Small intestine (tissue), 7 donors: ENCODE data around the gene ZNF319. TPM values are rescaled to one million over a fixed set of nuclear protein-coding genes. Genes with fewer than 3 reads are reported as not detected.

Experiments used
- DNase-seq, 2 donors: peaks; one replicate each; pipeline versions ENCODE4 v3.0.0 to v3.0.0-alpha.2; 2013
- FAIRE-seq: peaks from 2 replicates; lab custom pipeline; 2012; peaks lifted over from hg19 to GRCh38; lab: Jason Lieb, UNC
- H3K27ac ChIP-seq, 3 donors: one replicate each; pipeline ENCODE4 v1.5.1; 2013; ENCODE audit warnings: low read length in 2 of 3, mild to moderate bottlenecking in 2 of 3, control low read depth in 1 of 3, inconsistent platforms in 1 of 3, low read depth in 1 of 3, moderate library complexity in 1 of 3
- H3K27me3 ChIP-seq, 3 donors: one replicate each; pipeline ENCODE4 v1.6.1; 2013; ENCODE audit warnings: low read length in 3 of 3, inconsistent platforms in 1 of 3; ENCODE audit not compliant: control insufficient read depth in 3 of 3, insufficient read depth in 3 of 3
- H3K36me3 ChIP-seq, 3 donors: one replicate each; pipeline ENCODE4 v1.6.1; 2013; ENCODE audit warnings: low read length in 3 of 3, inconsistent platforms in 1 of 3, low read depth in 1 of 3, mild to moderate bottlenecking in 1 of 3, moderate library complexity in 1 of 3; ENCODE audit not compliant: control insufficient read depth in 3 of 3, insufficient read depth in 2 of 3
- H3K4me1 ChIP-seq, 3 donors: one replicate each; pipeline ENCODE4 v1.6.1; 2013; ENCODE audit warnings: low read length in 2 of 3, inconsistent platforms in 1 of 3, low read depth in 1 of 3, mild to moderate bottlenecking in 1 of 3, moderate library complexity in 1 of 3; ENCODE audit not compliant: control insufficient read depth in 3 of 3, insufficient read depth in 2 of 3
- H3K4me3 ChIP-seq, 3 donors: one replicate each; pipeline ENCODE4 v1.5.1; 2013; ENCODE audit warnings: low read length in 3 of 3, control low read depth in 1 of 3, inconsistent platforms in 1 of 3, low read depth in 1 of 3, mild to moderate bottlenecking in 1 of 3, moderate library complexity in 1 of 3
- H3K9me3 ChIP-seq, 2 donors: one replicate each; pipeline ENCODE4 v1.6.1; 2013; ENCODE audit warnings: low read depth in 1 of 2, low read length in 1 of 2; ENCODE audit not compliant: control insufficient read depth in 2 of 2, insufficient read depth in 1 of 2
- WGBS, 3 donors: extraction: QIAGEN DNeasy Blood & Tissue Kit; methylation state at CpG; one replicate each; pipeline ENCODE4 v1.1.7; 2013; 5-methylcytosine and 5-hydroxymethylcytosine counted together
- polyA plus RNA-seq, 4 donors: library from polyadenylated mRNA; stranded (reverse) in 3 of 4; unstranded in 1 of 4; fragments of 200-250 nt in 3 of 4; fragments of 120-200 nt in 1 of 4; gene quantifications; one replicate each; pipeline versions ENCODE4 v1.2.1 to v1.2.3, GENCODE V29; 2013
- donor health status: healthy with polysubstance abuse.
- donor health status: control.
- donor health status: control.
- donor health status: Bipolar disorder and iron deficiency.
- donor health status: healthy.

The ZNF319 gene
- polyA plus RNA-seq, 4 donors = 2.2 to 5.6 (median 3.2) TPM

- DNase-seq (peak in 1 of 2 donors; percentile 62), FAIRE-seq (no peak)
- peaks cover 0 to 34% (median 0%) of the 10 kb centered on the region in 3 donors for H3K36me3 ChIP-seq
- H3K4me3 ChIP-seq = peak overlapping the region; percentile 62 to 93 (median 80)
- H3K4me1 ChIP-seq = peaks cover 14 to 56% (median 15%) of the 10 kb centered on the region in 3 donors
- H3K9me3 ChIP-seq = no peaks in the 10 kb centered on the region
- no peaks in the 10 kb centered on the region for H3K27me3 ChIP-seq
- 0 to 1% (median 1%) methylated on average over 28 to 38 of the region's 38 CpGs for whole genome bisulfite sequencing, 3 donors
- peak overlapping the region; percentile 87 to 96 (median 93) for H3K27ac ChIP-seq
Observed at GRCh38 chr16:58026705-58027160, 26.3 kb upstream of the ZNF319 start.

GRCh38 chr16:58026139-58026704, 25.8 kb upstream of the ZNF319 start:
- no peaks in the 10 kb centered on the region for H3K27me3 ChIP-seq
- peak; percentile 48 to 75 for DNase-seq
- H3K9me3 ChIP-seq = no peaks in the 10 kb centered on the region
- H3K36me3 ChIP-seq = peaks cover 0 to 30% (median 0%) of the 10 kb centered on the region in 3 donors
- 0 to 1% (median 0%) methylated on average over 48 to 65 of the region's 65 CpGs for WGBS, 3 donors
- no peak for FAIRE-seq
- H3K27ac ChIP-seq = peak overlapping the region; percentile 87 to 96 (median 93)
- peak overlapping the region; percentile 62 to 93 (median 80) for H3K4me3 ChIP-seq
- peaks cover 12 to 56% (median 15%) of the 10 kb centered on the region in 3 donors for H3K4me1 ChIP-seq

DNA sequence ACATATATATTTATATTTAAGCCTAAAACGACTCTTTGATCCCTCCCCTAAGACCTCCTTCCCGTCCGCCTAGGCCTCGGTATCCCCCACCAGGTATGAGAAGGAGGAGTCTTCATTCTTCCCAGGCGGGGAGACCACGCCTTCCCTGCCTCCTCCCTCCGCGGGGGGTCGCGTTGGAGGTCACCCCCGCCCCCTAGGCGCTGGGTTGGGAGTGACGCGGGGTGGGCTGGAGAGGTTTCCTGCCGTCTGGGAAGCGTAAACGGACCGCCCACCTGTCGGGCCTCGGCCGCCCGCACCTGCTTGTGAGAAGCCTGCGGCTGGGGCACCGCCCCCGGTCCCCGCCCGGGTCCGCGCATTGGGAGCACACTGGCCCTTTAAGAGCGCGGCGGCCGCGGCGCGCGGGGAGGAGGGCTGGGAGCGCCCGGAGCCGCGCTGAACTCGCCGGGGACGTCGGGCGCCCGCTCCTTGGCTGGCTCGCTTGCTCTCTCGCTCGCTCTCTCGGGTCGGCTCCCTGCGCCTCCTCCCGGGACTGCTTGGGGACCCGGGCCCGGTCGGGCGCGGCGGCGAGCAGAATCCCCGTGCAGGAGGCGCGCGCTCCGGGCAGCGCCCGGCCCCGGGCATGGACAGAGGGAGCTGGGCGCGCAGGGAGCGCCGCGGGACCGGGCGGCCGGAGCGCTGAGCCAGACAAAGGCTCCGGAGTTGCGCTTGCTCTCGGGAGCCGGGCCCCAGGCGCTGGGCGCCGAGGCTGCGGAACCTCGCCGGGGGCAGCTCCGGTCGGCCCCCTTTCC, 25.1 kb upstream of the ZNF319 start, which contains the start of gene MMP15:
MMP15 (plus strand) TSS at position 404 of the 788 bp plus-strand sequence. CDS start 597 bp downstream, outside the sequence.
- H3K36me3 ChIP-seq = peaks cover 0 to 30% (median 0%) of the 10 kb centered on the region in 3 donors
- FAIRE-seq (no peak), DNase-seq (peak; percentile 93 to 99)
- peak within 1 kb of the TSS; percentile 62 to 93 (median 80) for H3K4me3 ChIP-seq
- H3K27ac ChIP-seq = peak within 1 kb of the TSS; percentile 87 to 96 (median 93)
- H3K4me1 ChIP-seq = peaks cover 7 to 54% (median 15%) of the 10 kb centered on the region in 3 donors
- WGBS, 3 donors = 0% methylated on average over 69 to 90 of the region's 90 CpGs
- H3K9me3 ChIP-seq = no peaks in the 10 kb centered on the region
- H3K27me3 ChIP-seq = no peaks in the 10 kb centered on the region

GRCh38 chr16:58024486-58025350, 24.2 kb upstream of the ZNF319 start:
- FAIRE-seq (no peak), DNase-seq (peak; percentile 94 to 98)
- H3K36me3 ChIP-seq = peaks cover 0 to 27% (median 0%) of the 10 kb centered on the region in 3 donors
- H3K27ac ChIP-seq = peak overlapping the region; percentile 87 to 96 (median 93)
- peak overlapping the region in 2 of 3 donors; percentile 80 to 93 for H3K4me3 ChIP-seq
- 4 to 9% (median 6%) methylated on average over 54 to 57 of the region's 57 CpGs for WGBS, 3 donors
- H3K4me1 ChIP-seq = peaks cover 2 to 50% (median 12%) of the 10 kb centered on the region in 3 donors
- H3K27me3 ChIP-seq = no peaks in the 10 kb centered on the region
- H3K9me3 ChIP-seq = no peaks in the 10 kb centered on the region

DNA sequence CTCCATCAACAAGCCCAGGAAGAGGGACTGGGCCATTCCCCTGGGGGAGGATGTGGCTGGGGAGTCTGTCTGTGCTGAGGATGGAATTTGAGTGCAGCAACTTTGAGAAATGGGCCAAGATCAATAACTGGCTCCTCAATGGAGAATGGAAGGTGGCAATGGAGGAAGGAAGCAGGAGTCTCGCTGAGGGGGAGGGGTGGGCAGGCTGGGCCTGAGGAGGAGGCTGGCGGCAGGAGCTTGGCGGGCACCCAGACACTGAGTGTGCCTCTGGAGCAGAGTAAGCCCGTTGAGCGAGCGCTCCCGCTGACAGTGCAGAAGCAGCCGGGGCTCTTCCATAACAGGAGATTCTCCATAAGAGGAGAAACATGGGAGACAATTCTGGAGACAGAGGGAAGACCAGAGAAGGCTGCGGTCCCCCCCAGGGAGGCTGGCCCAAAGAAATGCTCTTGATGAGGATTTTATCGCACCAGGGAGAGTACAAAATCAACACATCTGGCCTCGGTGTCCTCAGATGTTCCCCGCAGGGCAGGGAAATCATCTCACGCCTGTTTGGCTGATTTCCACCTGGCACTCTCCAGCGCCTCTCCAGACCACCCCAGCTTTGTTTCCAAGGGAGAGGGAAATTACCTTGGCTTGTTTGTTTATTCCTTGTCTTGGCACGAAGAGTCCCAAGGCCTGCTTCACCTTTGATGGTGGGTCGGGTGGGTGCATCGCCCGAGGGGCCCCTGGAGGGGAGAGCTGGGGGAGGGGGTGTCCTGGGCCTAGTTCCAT, 22.3 kb upstream of the ZNF319 start:
- no peaks in the 10 kb centered on the region for H3K9me3 ChIP-seq
- H3K4me1 ChIP-seq = peaks cover 2 to 32% (median 4%) of the 10 kb centered on the region in 3 donors
- H3K27me3 ChIP-seq = no peaks in the 10 kb centered on the region
- DNase-seq (peak; percentile 28 to 37), FAIRE-seq (no peak)
- H3K27ac ChIP-seq = peak overlapping the region in 2 of 3 donors; percentile 47 to 56
- 13 to 35% (median 21%) methylated on average over 18 of the region's 18 CpGs for WGBS, 3 donors
- H3K4me3 ChIP-seq = no peak overlapping the region
- peaks cover 0 to 27% (median 5%) of the 10 kb centered on the region in 3 donors for H3K36me3 ChIP-seq

GRCh38 chr16:58021661-58022551, 21.4 kb upstream of the ZNF319 start:
- peak in 1 of 2 donors; percentile 18 for DNase-seq
- Histone ChIP-seq H3K36me3 (peaks cover 0 to 33% (median 8%) of the 10 kb centered on the region in 3 donors), H3K9me3 (no peaks in the 10 kb centered on the region), H3K27me3 (no peaks in the 10 kb centered on the region), H3K4me1 (peaks cover 2 to 31% (median 4%) of the 10 kb centered on the region in 3 donors), H3K27ac (peak overlapping the region in 2 of 3 donors; percentile 25 to 56), H3K4me3 (no peak overlapping the region)
- FAIRE-seq = no peak
- 83 to 88% (median 83%) methylated on average over 8 of the region's 8 CpGs for WGBS, 3 donors
